GM12875 (cell line): ENCODE data around the gene NAMPT.

Source experiments
- H3K4me3 ChIP-seq: one replicate; pipeline ENCODE4 v1.5.1; 2011; ENCODE audit warnings: low read depth, low read length, control low read depth
- CTCF ChIP-seq: IDR thresholded peaks from 2 replicates; pipeline ENCODE4 v1.5.1; 2011; ENCODE audit warnings: low read depth, mild to moderate bottlenecking, control low read depth, inconsistent platforms, low read length, moderate library complexity, borderline replicate concordance; ENCODE audit not compliant: insufficient read depth

NAMPT gene

GRCh38 chr7:106257752-106258151, 27.0 kb downstream of the NAMPT start:
- H3K4me3 ChIP-seq: no peak overlapping the region
- no peak for TF ChIP-seq CTCF

- no peak for TF ChIP-seq CTCF
- H3K4me3 ChIP-seq: no peak overlapping the region
These were observed 28.6 kb downstream of the NAMPT start for GRCh38 chr7:106256144-106256543.

- no peak overlapping the region for H3K4me3 ChIP-seq
- TF ChIP-seq CTCF: no peak
These were observed 29.5 kb downstream of the NAMPT start for GRCh38 chr7:106255246-106255645.

GRCh38 chr7:106254525-106255116, 30.2 kb downstream of the NAMPT start:
- no peak overlapping the region for H3K4me3 ChIP-seq
- no peak for TF ChIP-seq CTCF

GRCh38 chr7:106252568-106252967, 32.2 kb downstream of the NAMPT start:
- no peak for TF ChIP-seq CTCF
- H3K4me3 ChIP-seq: no peak overlapping the region

- H3K4me3 ChIP-seq: no peak overlapping the region
- no peak for TF ChIP-seq CTCF
These were observed 35.3 kb downstream of the NAMPT start for GRCh38 chr7:106249488-106249887.

- no peak overlapping the region for H3K4me3 ChIP-seq
These were observed 36.2 kb downstream of the NAMPT start for GRCh38 chr7:106248600-106248999.

More at GRCh38 chr7:106248600-106248999, 36.2 kb downstream of the NAMPT start:
- TF ChIP-seq CTCF: no peak
